ENCODE results near the gene MAEA.

The MAEA gene

GRCh38 chr4:1337376-1337831, 47.7 kb downstream of the MAEA start:
- no peaks in the 10 kb centered on the region for H3K9me3 ChIP-seq (ENCODE audit: insufficient read depth, low read length)
- H3K4me3 ChIP-seq (ENCODE audit: insufficient read length, low read depth) = no peak overlapping the region
- no peaks in the 10 kb centered on the region for H3K27me3 ChIP-seq (ENCODE audit: insufficient read depth, insufficient read length)
- TF ChIP-seq SUZ12 (IDR thresholded peaks at IDR 0.05; ENCODE audit: extremely low read depth, insufficient read depth, insufficient read length) = no peak
- TF ChIP-seq YY1 (IDR thresholded peaks at IDR 0.05; ENCODE audit: insufficient read depth, insufficient read length) = no peak
- no peak for TF ChIP-seq ZNF274 (IDR thresholded peaks at IDR 0.05; ENCODE audit: low read depth, low read length)
- no peak for DNase-seq (ENCODE audit: low read depth, low spot score)
- no peak overlapping the region for H3K9ac ChIP-seq (ENCODE audit: insufficient read length, low read depth)
- peaks cover 81% of the 10 kb centered on the region for H3K36me3 ChIP-seq (ENCODE audit: insufficient read depth, insufficient read length, low read length)
- H3K4me1 ChIP-seq (ENCODE audit: insufficient read depth, insufficient read length) = peaks cover 6% of the 10 kb centered on the region

GRCh38 chr4:1337951-1338751, 48.5 kb downstream of the MAEA start:
- Histone ChIP-seq H3K9me3 (ENCODE audit: insufficient read depth, low read length) (no peaks in the 10 kb centered on the region), H3K27me3 (ENCODE audit: insufficient read depth, insufficient read length) (no peaks in the 10 kb centered on the region), H3K9ac (ENCODE audit: insufficient read length, low read depth) (no peak overlapping the region), H3K4me3 (ENCODE audit: insufficient read length, low read depth) (no peak overlapping the region), H3K4me1 (ENCODE audit: insufficient read depth, insufficient read length) (peaks cover 6% of the 10 kb centered on the region), H3K36me3 (ENCODE audit: insufficient read depth, insufficient read length, low read length) (peaks cover 73% of the 10 kb centered on the region)
- no peak for TF ChIP-seq YY1 (IDR thresholded peaks at IDR 0.05; ENCODE audit: insufficient read depth, insufficient read length)
- TF ChIP-seq ZNF274 (IDR thresholded peaks at IDR 0.05; ENCODE audit: low read depth, low read length) = no peak
- no peak for TF ChIP-seq SUZ12 (IDR thresholded peaks at IDR 0.05; ENCODE audit: extremely low read depth, insufficient read depth, insufficient read length)
- DNase-seq (ENCODE audit: low read depth, low spot score) = no peak

- peaks cover 70% of the 10 kb centered on the region for H3K36me3 ChIP-seq (ENCODE audit: insufficient read depth, insufficient read length, low read length)
- no peak overlapping the region for H3K9ac ChIP-seq (ENCODE audit: insufficient read length, low read depth)
- no peaks in the 10 kb centered on the region for H3K9me3 ChIP-seq (ENCODE audit: insufficient read depth, low read length)
- H3K4me3 ChIP-seq (ENCODE audit: insufficient read length, low read depth) = no peak overlapping the region
- peaks cover 6% of the 10 kb centered on the region for H3K4me1 ChIP-seq (ENCODE audit: insufficient read depth, insufficient read length)
- DNase-seq (ENCODE audit: low read depth, low spot score) = no peak
- no peak for TF ChIP-seq SUZ12 (IDR thresholded peaks at IDR 0.05; ENCODE audit: extremely low read depth, insufficient read depth, insufficient read length)
- TF ChIP-seq YY1 (IDR thresholded peaks at IDR 0.05; ENCODE audit: insufficient read depth, insufficient read length) = no peak
- TF ChIP-seq ZNF274 (IDR thresholded peaks at IDR 0.05; ENCODE audit: low read depth, low read length) = no peak
- H3K27me3 ChIP-seq (ENCODE audit: insufficient read depth, insufficient read length) = no peaks in the 10 kb centered on the region
Observed at GRCh38 chr4:1338752-1339414, 49.2 kb downstream of the MAEA start.

- TF ChIP-seq SUZ12 (IDR thresholded peaks at IDR 0.05; ENCODE audit: extremely low read depth, insufficient read depth, insufficient read length) = no peak
- peaks cover 66% of the 10 kb centered on the region for H3K36me3 ChIP-seq (ENCODE audit: insufficient read depth, insufficient read length, low read length)
- no peak for DNase-seq (ENCODE audit: low read depth, low spot score)
- H3K27me3 ChIP-seq (ENCODE audit: insufficient read depth, insufficient read length) = no peaks in the 10 kb centered on the region
- H3K4me1 ChIP-seq (ENCODE audit: insufficient read depth, insufficient read length) = peaks cover 6% of the 10 kb centered on the region
- H3K4me3 ChIP-seq (ENCODE audit: insufficient read length, low read depth) = no peak overlapping the region
- H3K9me3 ChIP-seq (ENCODE audit: insufficient read depth, low read length) = no peaks in the 10 kb centered on the region
- no peak overlapping the region for H3K9ac ChIP-seq (ENCODE audit: insufficient read length, low read depth)
Observed at GRCh38 chr4:1339489-1339888, 49.8 kb downstream of the MAEA start.

GRCh38 chr4:1340181-1340747, 50.6 kb downstream of the MAEA start:
- DNase-seq (ENCODE audit: low read depth, low spot score) = no peak
- H3K9ac ChIP-seq (ENCODE audit: insufficient read length, low read depth) = no peak overlapping the region
- H3K36me3 ChIP-seq (ENCODE audit: insufficient read depth, insufficient read length, low read length) = peaks cover 64% of the 10 kb centered on the region
- H3K4me1 ChIP-seq (ENCODE audit: insufficient read depth, insufficient read length) = peaks cover 10% of the 10 kb centered on the region
- no peak overlapping the region for H3K4me3 ChIP-seq (ENCODE audit: insufficient read length, low read depth)
- H3K27me3 ChIP-seq (ENCODE audit: insufficient read depth, insufficient read length) = no peaks in the 10 kb centered on the region
- no peaks in the 10 kb centered on the region for H3K9me3 ChIP-seq (ENCODE audit: insufficient read depth, low read length)
- no peak for TF ChIP-seq ZNF274 (IDR thresholded peaks at IDR 0.05; ENCODE audit: low read depth, low read length)
- TF ChIP-seq YY1 (IDR thresholded peaks at IDR 0.05; ENCODE audit: insufficient read depth, insufficient read length) = no peak
- TF ChIP-seq SUZ12 (IDR thresholded peaks at IDR 0.05; ENCODE audit: extremely low read depth, insufficient read depth, insufficient read length) = no peak

GRCh38 chr4:1340861-1341260, 51.2 kb downstream of the MAEA start:
- DNase-seq (ENCODE audit: low read depth, low spot score) = no peak
- H3K36me3 ChIP-seq (ENCODE audit: insufficient read depth, insufficient read length, low read length) = peaks cover 63% of the 10 kb centered on the region

GRCh38 chr4:1342003-1342402, 52.3 kb downstream of the MAEA start:
- no peaks in the 10 kb centered on the region for H3K9me3 ChIP-seq (ENCODE audit: insufficient read depth, low read length)
- peaks cover 10% of the 10 kb centered on the region for H3K4me1 ChIP-seq (ENCODE audit: insufficient read depth, insufficient read length)
- no peak overlapping the region for H3K9ac ChIP-seq (ENCODE audit: insufficient read length, low read depth)
- DNase-seq (ENCODE audit: low read depth, low spot score) = no peak
- peaks cover 51% of the 10 kb centered on the region for H3K36me3 ChIP-seq (ENCODE audit: insufficient read depth, insufficient read length, low read length)
- no peak overlapping the region for H3K4me3 ChIP-seq (ENCODE audit: insufficient read length, low read depth)
- H3K27me3 ChIP-seq (ENCODE audit: insufficient read depth, insufficient read length) = no peaks in the 10 kb centered on the region
- TF ChIP-seq SUZ12 (IDR thresholded peaks at IDR 0.05; ENCODE audit: extremely low read depth, insufficient read depth, insufficient read length) (no peak), YY1 (IDR thresholded peaks at IDR 0.05; ENCODE audit: insufficient read depth, insufficient read length) (no peak), ZNF274 (IDR thresholded peaks at IDR 0.05; ENCODE audit: low read depth, low read length) (no peak)

More at GRCh38 chr4:1340861-1341260, 51.2 kb downstream of the MAEA start:
- no peak overlapping the region for H3K4me3 ChIP-seq (ENCODE audit: insufficient read length, low read depth)
- no peaks in the 10 kb centered on the region for H3K9me3 ChIP-seq (ENCODE audit: insufficient read depth, low read length)
- TF ChIP-seq SUZ12 (IDR thresholded peaks at IDR 0.05; ENCODE audit: extremely low read depth, insufficient read depth, insufficient read length) (no peak), ZNF274 (IDR thresholded peaks at IDR 0.05; ENCODE audit: low read depth, low read length) (no peak), YY1 (IDR thresholded peaks at IDR 0.05; ENCODE audit: insufficient read depth, insufficient read length) (no peak)
- peaks cover 10% of the 10 kb centered on the region for H3K4me1 ChIP-seq (ENCODE audit: insufficient read depth, insufficient read length)
- no peaks in the 10 kb centered on the region for H3K27me3 ChIP-seq (ENCODE audit: insufficient read depth, insufficient read length)
- H3K9ac ChIP-seq (ENCODE audit: insufficient read length, low read depth) = no peak overlapping the region
